Thoracic aorta (tissue), 2 donors: Measurements from ENCODE around the gene EEF1AKMT3. TPM values are rescaled to one million over a fixed set of nuclear protein-coding genes. Genes with fewer than 3 reads are reported as not detected.
A peak's percentile ranks its signal among the peaks of the same experiment; 100 is the strongest.
"Not testable (repeated sequence)": the region's sequence is repeated elsewhere in the genome, so short reads cannot be mapped to it uniquely, and the experiment has no call there.

Source experiments
- ATAC-seq: fragments of 150-250 bp; one replicate; pipeline ENCODE4 v1.8.0; 2017; ENCODE audit warnings: low read depth; ENCODE audit not compliant: insufficient number of reproducible peaks, low FRiP score
- DNase-seq: peaks from one replicate; pipeline ENCODE4 v3.0.0-alpha.2; 2020; ENCODE audit warnings: low spot score
- H3K27ac ChIP-seq, 2 donors: fragments of 200-600 bp; sonication (generic); 1 replicate in 1 of 2; 2 replicates in 1 of 2; pipeline ENCODE4 v1.5.1; 2016; ENCODE audit warnings: mild to moderate bottlenecking in 2 of 2, moderate library complexity in 2 of 2
- H3K27me3 ChIP-seq: fragments of 200-600 bp; sonication (generic); replicated peaks from 2 replicates; pipeline ENCODE4 v1.6.0; 2016; ENCODE audit warnings: mild to moderate bottlenecking; ENCODE audit not compliant: insufficient read depth
- H3K36me3 ChIP-seq: fragments of 200-600 bp; sonication (generic); one replicate; pipeline ENCODE4 v1.5.1; 2016
- H3K4me1 ChIP-seq, 2 donors: fragments of 200-600 bp; sonication (generic); 1 replicate in 1 of 2; 2 replicates in 1 of 2; pipeline versions ENCODE4 v1.5.1 to v1.6.0; 2016; ENCODE audit warnings: low read depth in 2 of 2, mild to moderate bottlenecking in 1 of 2; ENCODE audit not compliant: control insufficient read depth in 1 of 2
- H3K4me3 ChIP-seq: fragments of 200-600 bp; sonication (generic); 2 replicates; pipeline ENCODE4 v1.5.1; 2016; ENCODE audit warnings: mild to moderate bottlenecking
- H3K9me3 ChIP-seq: fragments of 200-600 bp; sonication (generic); 2 replicates; pipeline ENCODE4 v1.5.1; 2016
- CTCF ChIP-seq: fragments of 200-600 bp; sonication (generic); IDR thresholded peaks from one replicate; pipeline ENCODE4 v1.5.1; 2019; ENCODE audit warnings: antibody characterized with exemption
- total RNA-seq, 2 donors: library from RNA; depleted of rRNA; stranded (reverse); fragments of >200 nt; gene quantifications; one replicate each; pipeline versions ENCODE4 v1.1.0 to v1.2.3, GENCODE V29; 2016

The EEF1AKMT3 gene
- total RNA-seq, 2 donors from 2014 or later, result 7.0 to 9.7 TPM

DNA sequence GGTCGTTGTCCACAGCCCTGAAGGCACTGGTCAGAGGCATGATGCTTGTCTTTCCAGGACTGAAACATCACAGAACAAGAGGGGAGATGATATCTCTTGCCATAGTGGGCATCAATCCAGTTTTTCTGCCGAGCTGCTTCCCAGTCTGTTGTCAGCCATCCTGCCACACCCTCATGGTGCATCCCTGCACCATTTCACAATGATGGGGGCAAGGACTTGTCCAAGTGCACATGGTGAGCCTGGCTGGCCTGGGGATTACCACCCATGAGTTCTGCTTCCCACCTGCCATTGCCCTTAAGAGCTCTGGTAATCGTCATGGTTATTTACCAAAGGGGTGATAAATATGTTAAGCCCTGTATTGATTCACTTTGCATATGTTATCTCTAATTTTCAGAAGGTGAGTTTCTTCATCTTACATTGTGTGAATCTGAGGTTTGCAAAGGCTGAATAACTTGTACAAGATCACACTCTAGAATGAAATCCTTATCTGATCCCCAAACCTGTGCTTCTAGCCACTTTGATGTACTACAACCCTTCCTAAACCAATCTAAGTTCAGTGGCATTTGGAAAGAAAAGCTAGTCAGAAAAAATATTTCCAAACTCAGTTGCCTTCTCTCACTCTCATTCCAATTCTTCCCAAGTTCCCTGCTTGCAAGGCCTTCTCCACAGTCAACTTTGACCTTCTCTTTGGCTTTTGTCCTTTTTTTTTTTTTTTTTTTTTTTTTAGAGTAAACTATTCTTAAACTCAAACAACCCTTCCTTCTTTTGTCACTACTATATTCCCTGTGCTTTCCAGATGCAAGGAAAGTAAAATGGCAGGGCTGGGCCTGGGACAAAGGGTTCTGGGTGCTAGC is 43.8 kb downstream of the EEF1AKMT3 start:
- DNase-seq (no peak), ATAC-seq (no peak)
- Histone ChIP-seq H3K36me3 (peaks cover 16% of the 10 kb centered on the region), H3K9me3 (no peaks in the 10 kb centered on the region), H3K4me3 (no peak overlapping the region), H3K4me1 (peaks cover 7 to 38% of the 10 kb centered on the region in 2 donors), H3K27ac (peak overlapping the region; percentile 17 to 41), H3K27me3 (no peaks in the 10 kb centered on the region)
- no peak for TF ChIP-seq CTCF

DNA sequence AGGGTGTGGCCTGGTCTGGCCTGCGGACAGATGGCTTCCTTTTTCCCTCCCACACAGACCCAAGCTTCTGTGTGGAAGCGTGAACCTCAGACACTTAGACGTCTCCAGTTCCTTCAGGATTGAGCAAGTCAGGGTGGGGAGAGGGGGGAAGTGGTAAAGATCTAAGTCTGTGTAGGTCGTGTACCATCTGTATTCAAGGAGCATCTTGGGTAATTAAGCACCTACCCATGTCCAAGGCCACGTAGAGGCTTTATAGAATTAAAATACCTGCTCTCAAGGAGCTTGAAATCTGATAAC is 44.4 kb downstream of the EEF1AKMT3 start:
- H3K36me3 ChIP-seq, result peaks cover 22% of the 10 kb centered on the region

GRCh38 chr12:57817261-57817989 is 45.0 kb downstream of the EEF1AKMT3 start:
- Histone ChIP-seq H3K9me3 (no peaks in the 10 kb centered on the region), H3K36me3 (peaks cover 28% of the 10 kb centered on the region), H3K4me1 (peaks cover 7 to 42% of the 10 kb centered on the region in 2 donors), H3K27me3 (no peaks in the 10 kb centered on the region), H3K27ac (peak overlapping the region; percentile 17 to 40), H3K4me3 (no peak overlapping the region)
- no peak for DNase-seq
- ATAC-seq, result no peak
- no peak for TF ChIP-seq CTCF

More for the DNA sequence above, 44.4 kb downstream of the EEF1AKMT3 start:
- ATAC-seq, result no peak
- no peaks in the 10 kb centered on the region for H3K9me3 ChIP-seq
- H3K27me3 ChIP-seq, result no peaks in the 10 kb centered on the region
- no peak overlapping the region for H3K4me3 ChIP-seq
- no peak for DNase-seq
- H3K27ac ChIP-seq, result peak overlapping the region; percentile 17 to 41
- TF ChIP-seq CTCF, result no peak
- H3K4me1 ChIP-seq, result peaks cover 7 to 42% of the 10 kb centered on the region in 2 donors

- DNase-seq, ATAC-seq, H3K9me3 ChIP-seq, H3K4me3 ChIP-seq, H3K27me3 ChIP-seq: not testable (repeated sequence)
- Histone ChIP-seq H3K4me1 (peaks cover 7 to 46% of the 10 kb centered on the region in 2 donors), H3K36me3 (peaks cover 33% of the 10 kb centered on the region), H3K27ac (peak overlapping the region; percentile 17 to 40)
Measured at GRCh38 chr12:57817990-57818331, 45.5 kb downstream of the EEF1AKMT3 start.

GRCh38 chr12:57820119-57820518 is 47.7 kb downstream of the EEF1AKMT3 start:
- ATAC-seq, H3K4me3 ChIP-seq, H3K27me3 ChIP-seq, DNase-seq, H3K9me3 ChIP-seq: not testable (repeated sequence)
- H3K4me1 ChIP-seq, result peaks cover 7 to 36% of the 10 kb centered on the region in 2 donors
- peaks cover 55% of the 10 kb centered on the region for H3K36me3 ChIP-seq
- H3K27ac ChIP-seq, result peak overlapping the region in 1 of 2 donors; percentile 34

- H3K36me3 ChIP-seq, result peaks cover 64% of the 10 kb centered on the region
- H3K4me1 ChIP-seq, result peaks cover 7 to 31% of the 10 kb centered on the region in 2 donors
- H3K27ac ChIP-seq, result peak overlapping the region in 1 of 2 donors; percentile 15
- DNase-seq, H3K9me3 ChIP-seq, ATAC-seq, H3K4me3 ChIP-seq, H3K27me3 ChIP-seq: not testable (repeated sequence)
Measured at GRCh38 chr12:57821015-57821414, 48.6 kb downstream of the EEF1AKMT3 start.
